ENCODE results near the gene DNASE1L2.
A peak's percentile ranks its signal among the peaks of the same experiment; 100 is the strongest.
"Not testable (repeated sequence)": the region's sequence is repeated elsewhere in the genome, so short reads cannot be mapped to it uniquely, and the experiment has no call there.

Gene DNASE1L2

DNA sequence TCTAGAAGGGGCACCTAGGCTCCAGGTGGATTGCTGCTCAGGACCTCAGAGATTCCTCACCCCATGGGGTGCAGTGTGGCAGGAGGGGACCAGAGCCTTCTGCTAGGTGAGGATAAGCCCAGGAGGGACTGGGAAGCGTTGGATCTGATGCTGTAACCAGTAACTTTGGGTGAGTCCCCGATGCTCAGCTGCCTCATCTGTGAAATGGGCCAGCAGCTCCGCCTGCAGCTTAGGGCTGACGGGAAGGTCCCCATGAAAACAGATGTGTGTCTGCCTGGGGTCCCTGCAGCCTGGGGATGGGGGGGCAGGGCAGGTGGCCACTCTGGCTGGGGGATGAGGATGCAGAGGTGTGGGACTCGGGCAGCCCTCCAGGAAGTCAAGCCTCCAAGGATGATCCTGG is 37.1 kb upstream of the DNASE1L2 start:
- Histone ChIP-seq H3K9ac (ENCODE audit: low read length) (no peak overlapping the region), H2BK5ac (ENCODE audit: low read depth, low read length, poor library complexity, severe bottlenecking) (no peak overlapping the region), H3K18ac (ENCODE audit: low read depth in 1 of 2, low read length in 2 of 2) (no peak overlapping the region), H3K4me2 (ENCODE audit: low read length, poor library complexity, severe bottlenecking) (no peak overlapping the region), H3K36me3 (ENCODE audit: control insufficient read depth in 1 of 2, insufficient read depth in 2 of 2, low read depth in 1 of 2, low read length in 2 of 2) (no peaks in the 10 kb centered on the region), H2AFZ (ENCODE audit: low read depth, low read length) (no peak overlapping the region), H3K79me1 (replicated peaks; ENCODE audit: low read length, poor library complexity, severe bottlenecking) (no peaks in the 10 kb centered on the region), H3K4me3 (ENCODE audit: insufficient read depth in 1 of 2, low read depth in 1 of 2, low read length in 2 of 2) (no peak overlapping the region), H3K4ac (ENCODE audit: low read depth in 1 of 2, low read length in 2 of 2) (no peak overlapping the region), H2AK5ac (ENCODE audit: low read length, severe bottlenecking) (no peak overlapping the region), H2BK120ac (ENCODE audit: low read depth, low read length) (no peak overlapping the region), H4K91ac (ENCODE audit: low read length) (no peak overlapping the region), H3K27ac (ENCODE audit: low read length, poor library complexity, severe bottlenecking) (no peak overlapping the region), H3K9me3 (ENCODE audit: control insufficient read depth, low read length) (peaks cover 6% of the 10 kb centered on the region), H3K14ac (ENCODE audit: low read length in 2 of 2) (no peak overlapping the region), H2BK15ac (ENCODE audit: low read depth, poor library complexity, severe bottlenecking) (no peak overlapping the region), H3K23ac (ENCODE audit: low read length in 2 of 2) (no peak overlapping the region), H4K8ac (ENCODE audit: low read length) (no peak overlapping the region), H2BK12ac (ENCODE audit: low read length in 2 of 2) (no peak overlapping the region), H3K4me1 (ENCODE audit: control insufficient read depth, insufficient read depth, low read depth, low read length) (peaks cover 20% of the 10 kb centered on the region), H3K27me3 (ENCODE audit: control insufficient read depth in 1 of 2, insufficient read depth in 1 of 2, low read length in 2 of 2) (peaks cover 51 to 53% of the 10 kb centered on the region in 2 experiments)
- DNase-seq: no peak
- WGBS: 88% methylated on average over 5 of the region's 5 CpGs

- no peak overlapping the region for H2BK5ac ChIP-seq (ENCODE audit: low read depth, low read length, poor library complexity, severe bottlenecking)
- no peak overlapping the region for H3K9ac ChIP-seq (ENCODE audit: low read length)
- H2AK5ac ChIP-seq (ENCODE audit: low read length, severe bottlenecking): no peak overlapping the region
- H3K4me3 ChIP-seq (ENCODE audit: insufficient read depth in 1 of 2, low read depth in 1 of 2, low read length in 2 of 2): no peak overlapping the region
- H2BK15ac ChIP-seq (ENCODE audit: low read depth, poor library complexity, severe bottlenecking): no peak overlapping the region
- H4K8ac ChIP-seq (ENCODE audit: low read length): no peak overlapping the region
- no peaks in the 10 kb centered on the region for H3K79me1 ChIP-seq (replicated peaks; ENCODE audit: low read length, poor library complexity, severe bottlenecking)
- 75% methylated on average over 12 of the region's 14 CpGs for WGBS
- no peak overlapping the region for H2AFZ ChIP-seq (ENCODE audit: low read depth, low read length)
- H4K91ac ChIP-seq (ENCODE audit: low read length): no peak overlapping the region
- no peak for DNase-seq
- no peak overlapping the region for H3K18ac ChIP-seq (ENCODE audit: low read depth in 1 of 2, low read length in 2 of 2)
- peaks cover 47 to 48% of the 10 kb centered on the region in 2 experiments for H3K27me3 ChIP-seq (ENCODE audit: control insufficient read depth in 1 of 2, insufficient read depth in 1 of 2, low read length in 2 of 2)
- no peak overlapping the region for H3K4me2 ChIP-seq (ENCODE audit: low read length, poor library complexity, severe bottlenecking)
- no peak overlapping the region for H3K27ac ChIP-seq (ENCODE audit: low read length, poor library complexity, severe bottlenecking)
- no peak overlapping the region for H3K14ac ChIP-seq (ENCODE audit: low read length in 2 of 2)
- no peak overlapping the region for H3K4ac ChIP-seq (ENCODE audit: low read depth in 1 of 2, low read length in 2 of 2)
- H3K36me3 ChIP-seq (ENCODE audit: control insufficient read depth in 1 of 2, insufficient read depth in 2 of 2, low read depth in 1 of 2, low read length in 2 of 2): no peaks in the 10 kb centered on the region
- no peak overlapping the region for H3K23ac ChIP-seq (ENCODE audit: low read length in 2 of 2)
- H2BK12ac ChIP-seq (ENCODE audit: low read length in 2 of 2): no peak overlapping the region
- peaks cover 6% of the 10 kb centered on the region for H3K9me3 ChIP-seq (ENCODE audit: control insufficient read depth, low read length)
- peaks cover 22% of the 10 kb centered on the region for H3K4me1 ChIP-seq (ENCODE audit: control insufficient read depth, insufficient read depth, low read depth, low read length)
- H2BK120ac ChIP-seq (ENCODE audit: low read depth, low read length): no peak overlapping the region
These were observed 36.6 kb upstream of the DNASE1L2 start for GRCh38 chr16:2199621-2200139.

- Histone ChIP-seq H3K9ac (ENCODE audit: low read length) (no peak overlapping the region), H3K18ac (ENCODE audit: low read depth in 1 of 2, low read length in 2 of 2) (no peak overlapping the region), H2BK15ac (ENCODE audit: low read depth, poor library complexity, severe bottlenecking) (no peak overlapping the region), H4K91ac (ENCODE audit: low read length) (no peak overlapping the region), H3K27me3 (ENCODE audit: control insufficient read depth in 1 of 2, insufficient read depth in 1 of 2, low read length in 2 of 2) (peaks cover 41% of the 10 kb centered on the region in 2 experiments), H2BK5ac (ENCODE audit: low read depth, low read length, poor library complexity, severe bottlenecking) (no peak overlapping the region), H3K23ac (ENCODE audit: low read length in 2 of 2) (no peak overlapping the region), H3K4me1 (ENCODE audit: control insufficient read depth, insufficient read depth, low read depth, low read length) (peaks cover 19% of the 10 kb centered on the region), H3K4me2 (ENCODE audit: low read length, poor library complexity, severe bottlenecking) (no peak overlapping the region), H3K79me1 (replicated peaks; ENCODE audit: low read length, poor library complexity, severe bottlenecking) (no peaks in the 10 kb centered on the region), H3K4ac (ENCODE audit: low read depth in 1 of 2, low read length in 2 of 2) (no peak overlapping the region), H2AFZ (ENCODE audit: low read depth, low read length) (no peak overlapping the region), H3K27ac (ENCODE audit: low read length, poor library complexity, severe bottlenecking) (no peak overlapping the region), H3K4me3 (ENCODE audit: insufficient read depth in 1 of 2, low read depth in 1 of 2, low read length in 2 of 2) (no peak overlapping the region), H2BK12ac (ENCODE audit: low read length in 2 of 2) (no peak overlapping the region), H3K36me3 (ENCODE audit: control insufficient read depth in 1 of 2, insufficient read depth in 2 of 2, low read depth in 1 of 2, low read length in 2 of 2) (no peaks in the 10 kb centered on the region), H4K8ac (ENCODE audit: low read length) (no peak overlapping the region), H3K9me3 (ENCODE audit: control insufficient read depth, low read length) (peaks cover 6% of the 10 kb centered on the region), H2AK5ac (ENCODE audit: low read length, severe bottlenecking) (no peak overlapping the region), H2BK120ac (ENCODE audit: low read depth, low read length) (no peak overlapping the region), H3K14ac (ENCODE audit: low read length in 2 of 2) (no peak overlapping the region)
- DNase-seq: no peak
- WGBS: 87% methylated on average over 6 of the region's 6 CpGs
These were observed 35.9 kb upstream of the DNASE1L2 start for GRCh38 chr16:2200313-2200712.

- H3K9ac ChIP-seq (ENCODE audit: low read length); H4K8ac ChIP-seq (ENCODE audit: low read length); H3K18ac ChIP-seq (ENCODE audit: low read depth in 1 of 2, low read length in 2 of 2); H3K14ac ChIP-seq (ENCODE audit: low read length in 2 of 2); H2AFZ ChIP-seq (ENCODE audit: low read depth, low read length); H3K9me3 ChIP-seq (ENCODE audit: control insufficient read depth, low read length); H3K4me2 ChIP-seq (ENCODE audit: low read length, poor library complexity, severe bottlenecking); H4K91ac ChIP-seq (ENCODE audit: low read length); H2BK5ac ChIP-seq (ENCODE audit: low read depth, low read length, poor library complexity, severe bottlenecking); H2BK12ac ChIP-seq (ENCODE audit: low read length in 2 of 2); H3K4me3 ChIP-seq (ENCODE audit: insufficient read depth in 1 of 2, low read depth in 1 of 2, low read length in 2 of 2); H2BK15ac ChIP-seq (ENCODE audit: low read depth, poor library complexity, severe bottlenecking); H3K27ac ChIP-seq (ENCODE audit: low read length, poor library complexity, severe bottlenecking); H2BK120ac ChIP-seq (ENCODE audit: low read depth, low read length); H3K23ac ChIP-seq (ENCODE audit: low read length in 2 of 2); H2AK5ac ChIP-seq (ENCODE audit: low read length, severe bottlenecking); DNase-seq: not testable (repeated sequence)
- Histone ChIP-seq H3K4ac (ENCODE audit: low read depth in 1 of 2, low read length in 2 of 2) (peak overlapping the region in 1 of 2 experiments; percentile 35), H3K36me3 (ENCODE audit: control insufficient read depth in 1 of 2, insufficient read depth in 2 of 2, low read depth in 1 of 2, low read length in 2 of 2) (peaks cover 12 to 24% of the 10 kb centered on the region in 2 experiments), H3K4me1 (ENCODE audit: control insufficient read depth, insufficient read depth, low read depth, low read length) (peaks cover 16% of the 10 kb centered on the region), H3K79me1 (replicated peaks; ENCODE audit: low read length, poor library complexity, severe bottlenecking) (peaks cover 15% of the 10 kb centered on the region), H3K27me3 (ENCODE audit: control insufficient read depth in 1 of 2, insufficient read depth in 1 of 2, low read length in 2 of 2) (peaks cover 22 to 24% of the 10 kb centered on the region in 2 experiments)
- WGBS: 100% methylated on average over 5 of the region's 8 CpGs
These were observed 33.0 kb upstream of the DNASE1L2 start for GRCh38 chr16:2203119-2203688.
